ENCODE data around the gene ATP13A2. TPM values are rescaled to one million over a fixed set of nuclear protein-coding genes. Genes with fewer than 3 reads are reported as not detected.
"Not testable (repeated sequence)": the region's sequence is repeated elsewhere in the genome, so short reads cannot be mapped to it uniquely, and the experiment has no call there.

The ATP13A2 gene
- total RNA-seq, 1 experiment from 2014 or later, result 50.9 TPM

DNA sequence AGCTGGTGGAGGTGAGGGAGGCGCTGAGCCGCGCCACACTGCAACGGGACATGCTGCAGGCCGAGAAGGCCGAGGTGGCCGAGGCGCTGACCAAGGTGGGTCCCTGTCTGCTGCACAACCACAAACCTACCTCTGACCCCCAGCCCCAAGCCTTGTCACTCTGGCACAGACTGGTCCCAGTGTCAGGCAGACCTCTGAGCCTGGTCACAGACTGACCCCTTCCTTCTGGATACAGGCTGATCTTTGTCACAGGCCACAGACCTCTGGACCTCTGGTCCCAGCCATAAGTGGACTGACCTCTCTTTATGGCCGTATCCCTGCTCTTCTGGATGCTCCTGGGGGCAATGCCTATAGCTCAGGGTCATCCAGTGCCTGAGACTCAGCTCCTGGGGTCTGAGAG lies 66.2 kb downstream of the ATP13A2 start:
- CTCF ChIA-PET; intact Hi-C loops (cut with micrococcal nuclease; ENCODE audit: unreplicated experiment); BruUV-seq (replicated peaks); H3K4me3 ChIP-seq (ENCODE audit: low read depth, low read length, poor library complexity, severe bottlenecking); POLR2A ChIA-PET (ENCODE audit: low non-redundant PET); H3K4me1 ChIP-seq (ENCODE audit: insufficient read depth, low read length, poor library complexity, severe bottlenecking); H3K27me3 ChIP-seq (replicated peaks; ENCODE audit: insufficient read depth, low read depth, low read length, poor library complexity); DNase-seq (ENCODE audit: low spot score); H3K36me3 ChIP-seq (ENCODE audit: insufficient read depth, low read length, poor library complexity, severe bottlenecking); H3K27ac ChIP-seq (ENCODE audit: low read depth, low read length, poor library complexity, severe bottlenecking); H3K9me3 ChIP-seq (ENCODE audit: low read depth, low read length, poor library complexity, severe bottlenecking): not testable (repeated sequence)

- no peak for DNase-seq (ENCODE audit: low spot score)
- intact Hi-C loops (cut with micrococcal nuclease; ENCODE audit: unreplicated experiment), result no loop called here
- no peaks in the 10 kb centered on the region for H3K4me1 ChIP-seq (ENCODE audit: insufficient read depth, low read length, poor library complexity, severe bottlenecking)
- H3K27me3 ChIP-seq (replicated peaks; ENCODE audit: insufficient read depth, low read depth, low read length, poor library complexity), result no peaks in the 10 kb centered on the region
- H3K27ac ChIP-seq (ENCODE audit: low read depth, low read length, poor library complexity, severe bottlenecking), result no peak overlapping the region
- no peaks in the 10 kb centered on the region for H3K9me3 ChIP-seq (ENCODE audit: low read depth, low read length, poor library complexity, severe bottlenecking)
- TF ChIP-seq EZH2 (IDR thresholded peaks at IDR 0.05; ENCODE audit: borderline replicate concordance, low read depth, low read length, poor library complexity, severe bottlenecking), result no peak
- TF ChIP-seq, protein P1, sequence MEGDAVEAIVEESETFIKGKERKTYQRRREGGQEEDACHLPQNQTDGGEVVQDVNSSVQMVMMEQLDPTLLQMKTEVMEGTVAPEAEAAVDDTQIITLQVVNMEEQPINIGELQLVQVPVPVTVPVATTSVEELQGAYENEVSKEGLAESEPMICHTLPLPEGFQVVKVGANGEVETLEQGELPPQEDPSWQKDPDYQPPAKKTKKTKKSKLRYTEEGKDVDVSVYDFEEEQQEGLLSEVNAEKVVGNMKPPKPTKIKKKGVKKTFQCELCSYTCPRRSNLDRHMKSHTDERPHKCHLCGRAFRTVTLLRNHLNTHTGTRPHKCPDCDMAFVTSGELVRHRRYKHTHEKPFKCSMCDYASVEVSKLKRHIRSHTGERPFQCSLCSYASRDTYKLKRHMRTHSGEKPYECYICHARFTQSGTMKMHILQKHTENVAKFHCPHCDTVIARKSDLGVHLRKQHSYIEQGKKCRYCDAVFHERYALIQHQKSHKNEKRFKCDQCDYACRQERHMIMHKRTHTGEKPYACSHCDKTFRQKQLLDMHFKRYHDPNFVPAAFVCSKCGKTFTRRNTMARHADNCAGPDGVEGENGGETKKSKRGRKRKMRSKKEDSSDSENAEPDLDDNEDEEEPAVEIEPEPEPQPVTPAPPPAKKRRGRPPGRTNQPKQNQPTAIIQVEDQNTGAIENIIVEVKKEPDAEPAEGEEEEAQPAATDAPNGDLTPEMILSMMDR (conservative IDR thresholded peaks at IDR 0.05; ENCODE audit: low read depth, low read length), result no peak
- ChIA-PET POLR2A (ENCODE audit: low non-redundant PET) (no interaction called here), CTCF (no interaction called here)
- no TSS peak for BruUV-seq (replicated peaks)
- H3K36me3 ChIP-seq (ENCODE audit: insufficient read depth, low read length, poor library complexity, severe bottlenecking), result peaks cover 2% of the 10 kb centered on the region
- no peak overlapping the region for H3K4me3 ChIP-seq (ENCODE audit: low read depth, low read length, poor library complexity, severe bottlenecking)
Observed at GRCh38 chr1:16944038-16944437, 67.7 kb downstream of the ATP13A2 start.

GRCh38 chr1:16939386-16940180 lies 72.1 kb downstream of the ATP13A2 start:
- H3K4me1 ChIP-seq (ENCODE audit: insufficient read depth, low read length, poor library complexity, severe bottlenecking); H3K9me3 ChIP-seq (ENCODE audit: low read depth, low read length, poor library complexity, severe bottlenecking); POLR2A ChIA-PET (ENCODE audit: low non-redundant PET); H3K36me3 ChIP-seq (ENCODE audit: insufficient read depth, low read length, poor library complexity, severe bottlenecking); DNase-seq (ENCODE audit: low spot score); CTCF ChIA-PET; H3K4me3 ChIP-seq (ENCODE audit: low read depth, low read length, poor library complexity, severe bottlenecking); intact Hi-C loops (cut with micrococcal nuclease; ENCODE audit: unreplicated experiment); H3K27me3 ChIP-seq (replicated peaks; ENCODE audit: insufficient read depth, low read depth, low read length, poor library complexity); H3K27ac ChIP-seq (ENCODE audit: low read depth, low read length, poor library complexity, severe bottlenecking); BruUV-seq (replicated peaks): not testable (repeated sequence)

- ChIA-PET CTCF (no interaction called here), POLR2A (ENCODE audit: low non-redundant PET) (no interaction called here)
- peaks cover 2% of the 10 kb centered on the region for H3K36me3 ChIP-seq (ENCODE audit: insufficient read depth, low read length, poor library complexity, severe bottlenecking)
- no peak overlapping the region for H3K27ac ChIP-seq (ENCODE audit: low read depth, low read length, poor library complexity, severe bottlenecking)
- no peak overlapping the region for H3K4me3 ChIP-seq (ENCODE audit: low read depth, low read length, poor library complexity, severe bottlenecking)
- H3K9me3 ChIP-seq (ENCODE audit: low read depth, low read length, poor library complexity, severe bottlenecking), result no peaks in the 10 kb centered on the region
- H3K4me1 ChIP-seq (ENCODE audit: insufficient read depth, low read length, poor library complexity, severe bottlenecking), result no peaks in the 10 kb centered on the region
- DNase-seq (ENCODE audit: low spot score), result no peak
- BruUV-seq (replicated peaks), result no TSS peak
- intact Hi-C loops (cut with micrococcal nuclease; ENCODE audit: unreplicated experiment), result no loop called here
- TF ChIP-seq EZH2 (IDR thresholded peaks at IDR 0.05; ENCODE audit: borderline replicate concordance, low read depth, low read length, poor library complexity, severe bottlenecking), result no peak
- TF ChIP-seq, protein P1 (conservative IDR thresholded peaks at IDR 0.05; ENCODE audit: low read depth, low read length), result no peak
- H3K27me3 ChIP-seq (replicated peaks; ENCODE audit: insufficient read depth, low read depth, low read length, poor library complexity), result no peaks in the 10 kb centered on the region
Observed at GRCh38 chr1:16938351-16939321, 73.1 kb downstream of the ATP13A2 start.

- POLR2A ChIA-PET (ENCODE audit: low non-redundant PET); H3K4me3 ChIP-seq (ENCODE audit: low read depth, low read length, poor library complexity, severe bottlenecking); H3K27me3 ChIP-seq (replicated peaks; ENCODE audit: insufficient read depth, low read depth, low read length, poor library complexity); H3K4me1 ChIP-seq (ENCODE audit: insufficient read depth, low read length, poor library complexity, severe bottlenecking); H3K36me3 ChIP-seq (ENCODE audit: insufficient read depth, low read length, poor library complexity, severe bottlenecking); DNase-seq (ENCODE audit: low spot score); BruUV-seq (replicated peaks); H3K27ac ChIP-seq (ENCODE audit: low read depth, low read length, poor library complexity, severe bottlenecking); H3K9me3 ChIP-seq (ENCODE audit: low read depth, low read length, poor library complexity, severe bottlenecking); CTCF ChIA-PET; intact Hi-C loops (cut with micrococcal nuclease; ENCODE audit: unreplicated experiment): not testable (repeated sequence)
Observed at GRCh38 chr1:16936580-16936979, 75.1 kb downstream of the ATP13A2 start.

Data from A673 (cell line).